ENCODE data around the gene SH3RF1.

The SH3RF1 gene

DNA sequence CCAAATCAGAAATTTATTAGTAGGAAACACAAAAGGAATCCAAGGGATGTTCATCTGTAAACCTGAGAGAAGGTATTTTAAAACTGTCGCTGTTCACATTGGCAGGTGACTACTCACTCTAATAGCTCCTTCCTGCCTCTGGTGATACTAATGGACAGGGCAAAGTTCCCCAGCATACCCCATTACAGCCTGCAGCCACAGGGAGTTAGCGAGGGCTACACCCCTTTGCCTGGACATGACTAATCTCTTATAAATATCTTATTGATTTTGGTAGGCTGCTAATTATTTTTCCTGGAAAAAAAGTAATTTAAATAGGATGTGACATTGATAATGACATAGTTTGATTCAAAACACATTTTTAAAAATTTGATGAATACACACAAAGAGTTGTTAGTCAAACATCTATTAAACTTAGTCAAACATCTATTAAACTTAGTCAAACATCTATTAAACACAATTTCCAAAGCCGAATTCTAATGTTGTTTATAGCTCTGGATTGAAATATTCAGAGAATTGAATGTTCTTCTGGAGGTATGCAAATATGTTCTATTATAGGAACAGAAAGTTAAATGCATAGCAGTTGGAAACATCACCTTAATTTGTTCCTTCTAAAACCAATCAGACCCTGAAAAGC lies 177.8 kb downstream of the SH3RF1 start:
- no peak for DNase-seq (ENCODE audit: low read depth)
- H3K4me3 ChIP-seq (ENCODE audit: low read length) = no peak overlapping the region
- TF ChIP-seq, protein P1, sequence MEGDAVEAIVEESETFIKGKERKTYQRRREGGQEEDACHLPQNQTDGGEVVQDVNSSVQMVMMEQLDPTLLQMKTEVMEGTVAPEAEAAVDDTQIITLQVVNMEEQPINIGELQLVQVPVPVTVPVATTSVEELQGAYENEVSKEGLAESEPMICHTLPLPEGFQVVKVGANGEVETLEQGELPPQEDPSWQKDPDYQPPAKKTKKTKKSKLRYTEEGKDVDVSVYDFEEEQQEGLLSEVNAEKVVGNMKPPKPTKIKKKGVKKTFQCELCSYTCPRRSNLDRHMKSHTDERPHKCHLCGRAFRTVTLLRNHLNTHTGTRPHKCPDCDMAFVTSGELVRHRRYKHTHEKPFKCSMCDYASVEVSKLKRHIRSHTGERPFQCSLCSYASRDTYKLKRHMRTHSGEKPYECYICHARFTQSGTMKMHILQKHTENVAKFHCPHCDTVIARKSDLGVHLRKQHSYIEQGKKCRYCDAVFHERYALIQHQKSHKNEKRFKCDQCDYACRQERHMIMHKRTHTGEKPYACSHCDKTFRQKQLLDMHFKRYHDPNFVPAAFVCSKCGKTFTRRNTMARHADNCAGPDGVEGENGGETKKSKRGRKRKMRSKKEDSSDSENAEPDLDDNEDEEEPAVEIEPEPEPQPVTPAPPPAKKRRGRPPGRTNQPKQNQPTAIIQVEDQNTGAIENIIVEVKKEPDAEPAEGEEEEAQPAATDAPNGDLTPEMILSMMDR (conservative IDR thresholded peaks at IDR 0.05; ENCODE audit: low read depth, low read length) = no peak

DNA sequence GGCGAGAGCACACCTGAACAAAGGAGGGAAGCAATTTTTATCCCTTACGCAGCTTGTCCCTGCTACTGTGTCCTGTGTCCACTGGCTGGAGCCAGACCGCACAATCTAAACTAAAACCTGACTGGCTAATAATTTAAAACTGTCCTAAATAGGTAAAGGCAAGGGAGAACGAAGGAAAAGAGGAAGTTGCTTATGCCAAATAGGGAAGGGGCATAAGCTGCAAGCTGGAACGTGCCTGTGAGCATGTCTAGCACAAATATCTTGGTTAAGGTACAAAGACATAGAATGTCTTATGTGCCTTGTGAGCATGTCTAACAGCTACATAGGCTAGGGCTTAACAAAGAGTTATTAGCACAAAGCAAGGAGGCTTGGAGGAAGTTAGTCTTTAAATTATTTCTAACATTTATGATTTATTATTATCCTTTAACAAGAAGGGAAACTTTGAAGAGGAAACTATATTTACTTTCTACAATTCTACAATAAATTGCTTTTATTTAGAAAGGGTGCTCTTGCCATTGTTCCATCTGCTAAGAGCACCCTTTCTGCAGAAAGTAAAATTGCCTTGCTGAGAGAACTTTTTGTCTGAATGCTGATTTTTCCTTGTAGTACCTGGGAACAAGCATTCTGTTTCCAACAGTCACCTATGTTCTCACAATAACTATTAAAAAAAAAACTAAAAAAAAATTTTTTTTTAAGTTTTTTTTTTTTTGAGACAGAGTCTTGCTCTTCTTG lies 180.1 kb downstream of the SH3RF1 start:
- TF ChIP-seq, protein P1 (conservative IDR thresholded peaks at IDR 0.05; ENCODE audit: low read depth, low read length) = no peak
- H3K4me3 ChIP-seq (ENCODE audit: low read length) = no peak overlapping the region
- DNase-seq (ENCODE audit: low read depth) = no peak

DNA sequence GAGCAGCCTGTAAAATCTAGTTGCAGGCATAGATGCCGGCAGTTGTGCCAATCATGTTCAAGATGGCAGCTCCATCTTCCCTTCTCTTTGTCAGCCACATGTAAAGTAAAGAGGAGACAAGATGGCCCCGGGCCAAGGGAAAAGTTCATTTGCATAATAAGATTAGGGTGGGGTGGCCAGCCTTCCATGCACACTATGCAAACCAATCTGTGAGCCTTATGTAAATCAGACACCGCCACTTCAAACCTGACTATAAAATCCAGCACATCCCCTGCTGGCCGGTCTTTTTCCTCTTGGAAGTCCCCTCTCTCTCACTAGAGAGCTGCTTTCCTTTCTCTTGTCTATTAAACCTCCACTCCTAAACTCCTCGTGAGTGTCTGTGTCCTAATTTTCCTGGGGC lies 181.8 kb downstream of the SH3RF1 start:
- no peak for DNase-seq (ENCODE audit: low read depth)
- TF ChIP-seq, protein P1 (conservative IDR thresholded peaks at IDR 0.05; ENCODE audit: low read depth, low read length) = no peak
- no peak overlapping the region for H3K4me3 ChIP-seq (ENCODE audit: low read length)

DNA sequence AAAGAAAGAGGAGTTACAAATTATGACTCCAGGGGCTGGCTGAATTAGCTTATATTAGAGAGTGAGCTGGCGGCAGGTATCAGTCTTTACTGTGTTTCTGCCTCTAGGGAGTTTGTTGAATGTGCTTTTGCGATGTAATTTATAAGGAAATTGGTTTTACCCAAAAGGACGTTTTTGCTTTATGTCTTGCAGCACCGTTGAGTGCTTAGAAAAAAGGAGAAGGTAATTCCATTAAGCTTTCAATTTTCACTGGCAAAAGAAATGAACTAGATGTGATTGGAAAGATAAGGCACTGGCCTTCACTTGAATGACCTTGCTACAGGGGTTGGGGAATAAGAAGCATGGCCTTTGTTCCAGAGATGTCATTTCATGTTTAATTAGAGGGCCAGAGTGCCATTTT lies 185.8 kb downstream of the SH3RF1 start:
- no peak overlapping the region for H3K4me3 ChIP-seq (ENCODE audit: low read length)
- TF ChIP-seq, protein P1 (conservative IDR thresholded peaks at IDR 0.05; ENCODE audit: low read depth, low read length) = no peak
- DNase-seq (ENCODE audit: low read depth) = no peak

- TF ChIP-seq, protein P1 (conservative IDR thresholded peaks at IDR 0.05; ENCODE audit: low read depth, low read length) = no peak
- no peak for DNase-seq (ENCODE audit: low read depth)
- no peak overlapping the region for H3K4me3 ChIP-seq (ENCODE audit: low read length)
Measured at GRCh38 chr4:169080981-169081380, 189.8 kb downstream of the SH3RF1 start.

- TF ChIP-seq, protein P1 (conservative IDR thresholded peaks at IDR 0.05; ENCODE audit: low read depth, low read length) = no peak
- DNase-seq (ENCODE audit: low read depth) = no peak
- H3K4me3 ChIP-seq (ENCODE audit: low read length) = no peak overlapping the region
Measured at GRCh38 chr4:169079942-169080827, 190.6 kb downstream of the SH3RF1 start.
